ENCODE measurements around the gene SNRK. TPM values are rescaled to one million over a fixed set of nuclear protein-coding genes. Genes with fewer than 3 reads are reported as not detected.
A peak's percentile ranks its signal among the peaks of the same experiment; 100 is the strongest.

SNRK gene
- total and polyA plus RNA-seq, 7 donors, result 10.2 to 47.9 (median 35.1) TPM

DNA sequence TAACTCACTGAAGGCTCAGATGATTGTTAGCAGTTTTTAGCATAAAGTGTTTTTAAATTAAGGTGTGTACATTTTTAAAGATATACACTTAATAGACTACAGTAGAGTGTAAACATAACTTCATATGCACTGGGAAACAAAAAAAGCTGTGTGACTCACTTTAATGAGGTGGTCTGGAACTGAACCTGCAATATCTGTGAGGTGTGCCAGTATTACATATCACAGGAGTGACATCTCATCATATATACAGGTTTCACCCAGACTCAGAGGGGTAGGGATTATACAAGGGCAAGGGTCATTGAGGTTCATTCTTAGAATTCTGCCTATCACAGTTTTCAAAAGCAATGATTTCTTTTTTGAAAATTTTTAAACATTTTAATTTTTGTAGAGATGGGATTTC lies 7.3 kb upstream of the SNRK start:
- intact Hi-C loops (cut with DNase I), result no loop called here
- TF ChIP-seq CTCF (IDR thresholded peaks at IDR 0.05) (no peak), POLR2AphosphoS5 (IDR thresholded peaks at IDR 0.05) (no peak), EP300 (IDR thresholded peaks at IDR 0.05) (no peak), POLR2A (IDR thresholded peaks at IDR 0.05) (no peak)
- H3K9me3 ChIP-seq, result no peaks in the 10 kb centered on the region
- no peak overlapping the region for H3K4me3 ChIP-seq
- no peak for DNase-seq
- H3K27ac ChIP-seq, result no peak overlapping the region
- no peaks in the 10 kb centered on the region for H3K4me1 ChIP-seq
- H3K27me3 ChIP-seq, result no peaks in the 10 kb centered on the region
- no peaks in the 10 kb centered on the region for H3K36me3 ChIP-seq

GRCh38 chr3:43279532-43279931 lies 6.8 kb upstream of the SNRK start:
- H3K27me3 ChIP-seq, result no peaks in the 10 kb centered on the region
- no peak overlapping the region for H3K27ac ChIP-seq
- DNase-seq, result no peak
- no peaks in the 10 kb centered on the region for H3K9me3 ChIP-seq
- H3K36me3 ChIP-seq, result no peaks in the 10 kb centered on the region
- WGBS, 2 donors, result 91 to 92% methylated on average over 5 of the region's 5 CpGs
- no peak overlapping the region for H3K4me3 ChIP-seq
- H3K4me1 ChIP-seq, result no peaks in the 10 kb centered on the region
- intact Hi-C loops (cut with DNase I), result no loop called here
- TF ChIP-seq EP300 (IDR thresholded peaks at IDR 0.05), result no peak

DNA sequence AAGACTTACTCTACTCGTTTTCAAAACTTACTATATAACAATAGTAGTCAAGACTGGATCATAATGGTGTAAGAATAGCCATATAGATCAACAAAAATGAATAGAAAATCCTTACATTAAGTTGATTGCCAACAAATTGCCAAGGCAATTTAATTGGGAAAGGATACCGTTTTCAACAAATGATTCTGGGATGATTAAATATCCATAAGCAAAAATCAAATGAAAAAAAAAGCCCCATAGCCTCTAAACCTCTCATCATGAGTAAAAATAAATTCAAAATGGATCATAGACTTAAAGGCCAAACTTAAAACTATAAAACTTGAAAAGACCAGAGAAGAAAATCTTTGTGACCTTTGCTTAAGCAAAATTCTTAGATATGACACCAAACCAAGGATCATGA lies 5.3 kb upstream of the SNRK start:
- TF ChIP-seq CTCF (IDR thresholded peaks at IDR 0.05) (no peak), POLR2A (IDR thresholded peaks at IDR 0.05) (no peak), POLR2AphosphoS5 (IDR thresholded peaks at IDR 0.05) (no peak), EP300 (IDR thresholded peaks at IDR 0.05) (no peak)
- Histone ChIP-seq H3K4me1 (peaks cover 0 to 5% (median 2%) of the 10 kb centered on the region in 4 donors), H3K27ac (no peak overlapping the region), H3K9me3 (no peaks in the 10 kb centered on the region), H3K36me3 (no peaks in the 10 kb centered on the region), H3K27me3 (no peaks in the 10 kb centered on the region), H3K4me3 (no peak overlapping the region)
- 64 to 75% methylated on average over 2 of the region's 2 CpGs for WGBS, 2 donors
- no peak for DNase-seq
- intact Hi-C loops (cut with DNase I), result no loop called here

- TF ChIP-seq POLR2AphosphoS5 (IDR thresholded peaks at IDR 0.05) (no peak), EP300 (IDR thresholded peaks at IDR 0.05) (no peak), CTCF (IDR thresholded peaks at IDR 0.05) (no peak), POLR2A (IDR thresholded peaks at IDR 0.05) (no peak)
- H3K4me1 ChIP-seq, result peaks cover 0 to 24% (median 18%) of the 10 kb centered on the region in 4 donors
- H3K9me3 ChIP-seq, result no peaks in the 10 kb centered on the region
- H3K27me3 ChIP-seq, result no peaks in the 10 kb centered on the region
- intact Hi-C loops (cut with DNase I), result no loop called here
- WGBS, 2 donors, result 68 to 70% methylated on average over 1 of the region's 1 CpG
- DNase-seq, result no peak
- H3K27ac ChIP-seq, result no peak overlapping the region
- H3K36me3 ChIP-seq, result no peaks in the 10 kb centered on the region
- no peak overlapping the region for H3K4me3 ChIP-seq
These were observed 2.2 kb upstream of the SNRK start for GRCh38 chr3:43284171-43284570.

- intact Hi-C loops (cut with DNase I), result loop anchor here (5.0 kb wide), 8 partner anchors 42 to 407 kb away; partner anchors contain the start of genes ABHD5, ANO10 and POMGNT2
- Histone ChIP-seq H3K27ac (peak overlapping the region; percentile 87 to 96 (median 91)), H3K4me3 (peak overlapping the region in 3 of 4 donors; percentile 64 to 71 (median 67)), H3K9me3 (no peaks in the 10 kb centered on the region), H3K27me3 (no peaks in the 10 kb centered on the region), H3K4me1 (peaks cover 0 to 39% (median 33%) of the 10 kb centered on the region in 4 donors), H3K36me3 (no peaks in the 10 kb centered on the region)
- TF ChIP-seq POLR2A (IDR thresholded peaks at IDR 0.05), result no peak
- TF ChIP-seq EP300 (IDR thresholded peaks at IDR 0.05), result no peak
- TF ChIP-seq POLR2AphosphoS5 (IDR thresholded peaks at IDR 0.05), result no peak
- TF ChIP-seq CTCF (IDR thresholded peaks at IDR 0.05), result no peak
- WGBS, 2 donors, result 64 to 72% methylated on average over 11 of the region's 11 CpGs
- DNase-seq, result no peak
These were observed 696 bp upstream of the SNRK start for GRCh38 chr3:43285644-43286043.
